ENCODE data around the gene RAB36. TPM values are rescaled to one million over a fixed set of nuclear protein-coding genes. Genes with fewer than 3 reads are reported as not detected.
A peak's percentile ranks its signal among the peaks of the same experiment; 100 is the strongest.

The RAB36 gene, protein sequence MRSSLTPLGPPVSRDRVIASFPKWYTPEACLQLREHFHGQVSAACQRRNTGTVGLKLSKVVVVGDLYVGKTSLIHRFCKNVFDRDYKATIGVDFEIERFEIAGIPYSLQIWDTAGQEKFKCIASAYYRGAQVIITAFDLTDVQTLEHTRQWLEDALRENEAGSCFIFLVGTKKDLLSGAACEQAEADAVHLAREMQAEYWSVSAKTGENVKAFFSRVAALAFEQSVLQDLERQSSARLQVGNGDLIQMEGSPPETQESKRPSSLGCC
- total RNA-seq (under 1 TPM; 0.33 to 0.42 TPM), polyA plus RNA-seq (under 1 TPM; 0.22 to 0.56 TPM)

DNA sequence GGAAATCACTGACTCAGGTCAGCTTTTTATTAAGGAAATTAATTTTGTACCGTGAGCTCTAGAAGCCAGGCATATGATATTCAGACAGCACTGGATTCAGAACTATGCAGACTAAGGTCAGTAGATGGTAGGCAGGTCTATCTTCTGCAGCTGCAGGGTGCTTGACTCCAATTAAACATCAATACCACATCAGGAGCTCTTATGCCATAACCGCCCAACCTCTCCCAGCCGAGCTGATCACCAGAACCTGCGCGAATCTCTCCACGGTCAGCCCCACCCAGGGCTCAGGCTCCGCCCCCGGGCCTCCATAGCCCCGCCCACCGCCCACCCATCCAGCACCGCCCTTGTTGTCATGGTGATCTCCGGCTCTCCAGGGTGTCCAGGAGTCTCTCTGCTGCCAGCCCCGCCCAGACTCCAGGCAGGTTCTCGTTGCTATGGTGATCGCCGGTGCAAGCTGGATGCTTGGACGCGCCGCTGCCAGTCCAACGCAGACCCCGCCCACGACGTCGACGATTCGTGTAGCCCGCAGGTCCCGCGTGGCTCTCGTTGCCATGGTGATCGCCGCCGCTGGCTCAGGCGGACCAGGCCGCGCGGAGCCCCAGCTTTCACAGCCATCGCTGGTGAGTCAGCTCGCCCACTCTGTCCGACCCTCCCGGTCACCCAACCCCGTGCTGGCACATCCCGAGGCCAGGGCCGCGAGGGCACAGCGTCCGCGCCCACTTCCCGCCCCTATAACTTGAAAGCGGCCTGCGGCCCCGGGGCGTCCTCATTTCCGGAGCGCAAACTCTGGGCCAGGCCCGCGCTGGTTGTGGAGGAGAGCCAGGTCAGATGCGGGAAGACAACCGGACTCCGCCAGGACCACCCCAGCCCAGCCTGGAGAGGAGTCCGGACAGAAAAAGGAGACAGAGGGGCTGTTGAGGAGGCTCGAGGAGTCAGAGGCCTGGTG is at the start of gene RAB36:
RAB36 (plus strand) TSS at position 546 of the 946 bp plus-strand sequence. CDS start 1,140 bp downstream, outside the sequence.
- Histone ChIP-seq H3K27me3 (ENCODE audit: control insufficient read depth in 4 of 4, insufficient read depth in 4 of 4, low read length in 3 of 4) (no peaks in the 10 kb centered on the region), H3K9me3 (ENCODE audit: control insufficient read depth in 4 of 4, low read length in 3 of 4) (no peaks in the 10 kb centered on the region), H3K4me3 (ENCODE audit: low read depth in 1 of 3, low read length in 3 of 3) (peak within 1 kb of the TSS in 1 of 3 donors; percentile 19), H3K36me3 (ENCODE audit: control insufficient read depth in 4 of 4, insufficient read depth in 3 of 4, low read depth in 1 of 4, low read length in 3 of 4) (no peaks in the 10 kb centered on the region), H3K27ac (ENCODE audit: low read depth in 1 of 2, low read length in 2 of 2) (no peak within 1 kb of the TSS), H3K4me1 (ENCODE audit: control insufficient read depth in 4 of 4, insufficient read depth in 4 of 4, low read length in 3 of 4) (peaks cover 11 to 31% (median 20%) of the 10 kb centered on the region in 4 donors), H3K9ac (ENCODE audit: low read depth in 1 of 2, low read length in 2 of 2) (no peak within 1 kb of the TSS)
- peak; percentile 88 for DNase-seq (ENCODE audit: low spot score)
- 31% methylated on average over 62 of the region's 62 CpGs for WGBS
- no peak for TF ChIP-seq GABPA (IDR thresholded peaks at IDR 0.05 in 1 of 2, conservative IDR thresholded peaks at IDR 0.05 in 1 of 2)
- peak; percentile 86 to 88 for TF ChIP-seq EGR1 (IDR thresholded peaks at IDR 0.05; ENCODE audit: low read depth in 2 of 2)

DNA sequence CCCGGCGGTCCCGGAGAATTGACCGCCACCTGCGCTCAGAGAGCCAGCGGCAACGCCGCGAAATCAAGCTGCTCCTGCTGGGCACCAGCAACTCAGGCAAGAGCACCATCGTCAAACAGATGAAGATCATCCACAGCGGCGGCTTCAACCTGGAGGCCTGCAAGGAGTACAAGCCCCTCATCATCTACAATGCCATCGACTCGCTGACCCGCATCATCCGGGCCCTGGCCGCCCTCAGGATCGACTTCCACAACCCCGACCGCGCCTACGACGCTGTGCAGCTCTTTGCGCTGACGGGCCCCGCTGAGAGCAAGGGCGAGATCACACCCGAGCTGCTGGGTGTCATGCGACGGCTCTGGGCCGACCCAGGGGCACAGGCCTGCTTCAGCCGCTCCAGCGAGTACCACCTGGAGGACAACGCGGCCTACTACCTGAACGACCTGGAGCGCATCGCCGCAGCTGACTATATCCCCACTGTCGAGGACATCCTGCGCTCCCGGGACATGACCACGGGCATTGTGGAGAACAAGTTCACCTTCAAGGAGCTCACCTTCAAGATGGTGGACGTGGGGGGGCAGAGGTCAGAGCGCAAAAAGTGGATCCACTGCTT is 49.4 kb upstream of the RAB36 start:
- no peak overlapping the region for H3K27ac ChIP-seq (ENCODE audit: low read depth in 1 of 2, low read length in 2 of 2)
- 96% methylated on average over 45 of the region's 45 CpGs for WGBS

DNA sequence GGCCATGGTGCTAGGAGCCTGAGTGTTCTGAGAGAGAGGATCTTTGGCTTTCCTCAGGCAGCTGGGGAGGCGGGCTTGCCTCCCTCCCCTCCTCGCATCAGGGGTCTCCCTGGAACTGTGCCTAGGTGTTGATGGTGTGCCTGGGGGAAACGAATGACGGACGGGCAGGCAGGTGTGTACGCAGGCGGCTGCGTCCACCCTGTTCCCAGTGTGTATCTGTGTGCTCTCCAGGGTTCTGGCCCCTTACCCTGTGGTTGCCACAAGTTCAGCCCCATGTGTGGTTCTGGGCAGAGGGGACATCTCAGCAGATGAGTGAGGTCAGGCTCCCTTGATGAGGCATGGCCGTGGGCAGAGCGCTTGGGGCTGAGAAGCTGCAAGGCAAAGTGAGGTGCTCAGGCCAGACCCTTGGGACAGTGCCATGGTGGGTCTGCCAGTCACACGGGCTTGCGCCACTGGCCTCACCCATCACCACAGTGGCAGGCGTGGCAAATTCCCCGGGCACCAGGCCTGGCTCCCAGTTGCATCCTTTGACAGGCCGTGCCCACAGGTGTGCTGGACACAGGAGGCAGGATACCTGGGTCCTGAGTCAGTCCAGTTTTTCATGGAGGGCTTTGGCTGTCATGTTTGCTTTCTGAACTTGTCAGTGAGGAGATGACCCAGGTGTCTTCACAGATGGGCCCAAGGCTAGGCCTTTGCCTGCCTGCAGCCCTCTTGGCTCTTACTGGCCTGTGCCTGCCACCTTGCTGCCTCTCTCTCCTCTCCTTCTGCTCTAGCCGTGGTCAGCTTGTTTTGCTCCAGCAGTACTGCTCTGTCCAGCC is 47.7 kb upstream of the RAB36 start:
- no peak overlapping the region for H3K4me3 ChIP-seq (ENCODE audit: low read depth in 1 of 3, low read length in 3 of 3)
- TF ChIP-seq, protein P1, sequence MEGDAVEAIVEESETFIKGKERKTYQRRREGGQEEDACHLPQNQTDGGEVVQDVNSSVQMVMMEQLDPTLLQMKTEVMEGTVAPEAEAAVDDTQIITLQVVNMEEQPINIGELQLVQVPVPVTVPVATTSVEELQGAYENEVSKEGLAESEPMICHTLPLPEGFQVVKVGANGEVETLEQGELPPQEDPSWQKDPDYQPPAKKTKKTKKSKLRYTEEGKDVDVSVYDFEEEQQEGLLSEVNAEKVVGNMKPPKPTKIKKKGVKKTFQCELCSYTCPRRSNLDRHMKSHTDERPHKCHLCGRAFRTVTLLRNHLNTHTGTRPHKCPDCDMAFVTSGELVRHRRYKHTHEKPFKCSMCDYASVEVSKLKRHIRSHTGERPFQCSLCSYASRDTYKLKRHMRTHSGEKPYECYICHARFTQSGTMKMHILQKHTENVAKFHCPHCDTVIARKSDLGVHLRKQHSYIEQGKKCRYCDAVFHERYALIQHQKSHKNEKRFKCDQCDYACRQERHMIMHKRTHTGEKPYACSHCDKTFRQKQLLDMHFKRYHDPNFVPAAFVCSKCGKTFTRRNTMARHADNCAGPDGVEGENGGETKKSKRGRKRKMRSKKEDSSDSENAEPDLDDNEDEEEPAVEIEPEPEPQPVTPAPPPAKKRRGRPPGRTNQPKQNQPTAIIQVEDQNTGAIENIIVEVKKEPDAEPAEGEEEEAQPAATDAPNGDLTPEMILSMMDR (IDR thresholded peaks at IDR 0.05; ENCODE audit: low read depth, low read length, missing input control): no peak
- no peak for TF ChIP-seq RXRA (IDR thresholded peaks at IDR 0.05)
- TF ChIP-seq GABPA (IDR thresholded peaks at IDR 0.05 in 1 of 2, conservative IDR thresholded peaks at IDR 0.05 in 1 of 2): no peak
- no peak for TF ChIP-seq EGR1 (IDR thresholded peaks at IDR 0.05; ENCODE audit: low read depth in 2 of 2)
- no peak for TF ChIP-seq SP1 (IDR thresholded peaks at IDR 0.05)
- no peak for TF ChIP-seq JUND (IDR thresholded peaks at IDR 0.05)
- no peak for TF ChIP-seq FOXA2 (IDR thresholded peaks at IDR 0.05)
- no peak for TF ChIP-seq TAF1 (conservative IDR thresholded peaks at IDR 0.05)
- TF ChIP-seq HNF4A (conservative IDR thresholded peaks at IDR 0.05): no peak
- TF ChIP-seq, protein P2, sequence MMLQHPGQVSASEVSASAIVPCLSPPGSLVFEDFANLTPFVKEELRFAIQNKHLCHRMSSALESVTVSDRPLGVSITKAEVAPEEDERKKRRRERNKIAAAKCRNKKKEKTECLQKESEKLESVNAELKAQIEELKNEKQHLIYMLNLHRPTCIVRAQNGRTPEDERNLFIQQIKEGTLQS (IDR thresholded peaks at IDR 0.05): no peak
- no peak for TF ChIP-seq NR2F2 (IDR thresholded peaks at IDR 0.05)
- no peak for TF ChIP-seq YY1 (IDR thresholded peaks at IDR 0.05)
- H3K9ac ChIP-seq (ENCODE audit: low read depth in 1 of 2, low read length in 2 of 2): no peak overlapping the region
- H3K4me1 ChIP-seq (ENCODE audit: control insufficient read depth in 4 of 4, insufficient read depth in 4 of 4, low read length in 3 of 4): no peaks in the 10 kb centered on the region
- 94% methylated on average over 16 of the region's 16 CpGs for WGBS
- no peak overlapping the region for H3K27ac ChIP-seq (ENCODE audit: low read depth in 1 of 2, low read length in 2 of 2)
- no peak for DNase-seq (ENCODE audit: low spot score)
- H3K27me3 ChIP-seq (ENCODE audit: control insufficient read depth in 4 of 4, insufficient read depth in 4 of 4, low read length in 3 of 4): no peaks in the 10 kb centered on the region
- no peaks in the 10 kb centered on the region for H3K9me3 ChIP-seq (ENCODE audit: control insufficient read depth in 4 of 4, low read length in 3 of 4)
- no peaks in the 10 kb centered on the region for H3K36me3 ChIP-seq (ENCODE audit: control insufficient read depth in 4 of 4, insufficient read depth in 3 of 4, low read depth in 1 of 4, low read length in 3 of 4)

More for the DNA sequence above, 49.4 kb upstream of the RAB36 start:
- Histone ChIP-seq H3K9me3 (ENCODE audit: control insufficient read depth in 4 of 4, low read length in 3 of 4) (no peaks in the 10 kb centered on the region), H3K4me3 (ENCODE audit: low read depth in 1 of 3, low read length in 3 of 3) (no peak overlapping the region), H3K27me3 (ENCODE audit: control insufficient read depth in 4 of 4, insufficient read depth in 4 of 4, low read length in 3 of 4) (no peaks in the 10 kb centered on the region), H3K9ac (ENCODE audit: low read depth in 1 of 2, low read length in 2 of 2) (no peak overlapping the region), H3K4me1 (ENCODE audit: control insufficient read depth in 4 of 4, insufficient read depth in 4 of 4, low read length in 3 of 4) (no peaks in the 10 kb centered on the region), H3K36me3 (ENCODE audit: control insufficient read depth in 4 of 4, insufficient read depth in 3 of 4, low read depth in 1 of 4, low read length in 3 of 4) (no peaks in the 10 kb centered on the region)
- TF ChIP-seq, protein P3, sequence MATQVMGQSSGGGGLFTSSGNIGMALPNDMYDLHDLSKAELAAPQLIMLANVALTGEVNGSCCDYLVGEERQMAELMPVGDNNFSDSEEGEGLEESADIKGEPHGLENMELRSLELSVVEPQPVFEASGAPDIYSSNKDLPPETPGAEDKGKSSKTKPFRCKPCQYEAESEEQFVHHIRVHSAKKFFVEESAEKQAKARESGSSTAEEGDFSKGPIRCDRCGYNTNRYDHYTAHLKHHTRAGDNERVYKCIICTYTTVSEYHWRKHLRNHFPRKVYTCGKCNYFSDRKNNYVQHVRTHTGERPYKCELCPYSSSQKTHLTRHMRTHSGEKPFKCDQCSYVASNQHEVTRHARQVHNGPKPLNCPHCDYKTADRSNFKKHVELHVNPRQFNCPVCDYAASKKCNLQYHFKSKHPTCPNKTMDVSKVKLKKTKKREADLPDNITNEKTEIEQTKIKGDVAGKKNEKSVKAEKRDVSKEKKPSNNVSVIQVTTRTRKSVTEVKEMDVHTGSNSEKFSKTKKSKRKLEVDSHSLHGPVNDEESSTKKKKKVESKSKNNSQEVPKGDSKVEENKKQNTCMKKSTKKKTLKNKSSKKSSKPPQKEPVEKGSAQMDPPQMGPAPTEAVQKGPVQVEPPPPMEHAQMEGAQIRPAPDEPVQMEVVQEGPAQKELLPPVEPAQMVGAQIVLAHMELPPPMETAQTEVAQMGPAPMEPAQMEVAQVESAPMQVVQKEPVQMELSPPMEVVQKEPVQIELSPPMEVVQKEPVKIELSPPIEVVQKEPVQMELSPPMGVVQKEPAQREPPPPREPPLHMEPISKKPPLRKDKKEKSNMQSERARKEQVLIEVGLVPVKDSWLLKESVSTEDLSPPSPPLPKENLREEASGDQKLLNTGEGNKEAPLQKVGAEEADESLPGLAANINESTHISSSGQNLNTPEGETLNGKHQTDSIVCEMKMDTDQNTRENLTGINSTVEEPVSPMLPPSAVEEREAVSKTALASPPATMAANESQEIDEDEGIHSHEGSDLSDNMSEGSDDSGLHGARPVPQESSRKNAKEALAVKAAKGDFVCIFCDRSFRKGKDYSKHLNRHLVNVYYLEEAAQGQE (IDR thresholded peaks at IDR 0.05): no peak
- TF ChIP-seq GABPA (IDR thresholded peaks at IDR 0.05 in 1 of 2, conservative IDR thresholded peaks at IDR 0.05 in 1 of 2): no peak
- DNase-seq (ENCODE audit: low spot score): no peak

All from liver (tissue), 9 donors.